Left lobe of liver (tissue), 2 donors: ENCODE data around the gene CD101. TPM values are rescaled to one million over a fixed set of nuclear protein-coding genes. Genes with fewer than 3 reads are reported as not detected.

Source experiments
- ATAC-seq: fragments of 200-7000 bp; cut with Tn5 transposase; one replicate; pipeline ENCODE4 v1.9.1; 2020; ENCODE audit warnings: mild to moderate bottlenecking, moderate library complexity
- DNase-seq: peaks from one replicate; pipeline ENCODE4 v3.0.0-alpha.2; 2020; ENCODE audit warnings: low spot score
- total RNA-seq: library from RNA; stranded (reverse); gene quantifications from one replicate; pipeline ENCODE4 v1.2.1, GENCODE V29; 2021
- donor health status: DM: no; HTN: no; CAD: no; lungs with moderate emphysema.
- donor health status: DM: no; HTN: yes; CAD: no.

The CD101 gene
- total RNA-seq, 1 donor from 2014 or later: 0.15 TPM

- no peak for ATAC-seq
- no peak for DNase-seq
Observed at GRCh38 chr1:117047271-117047670, 45.7 kb downstream of the CD101 start.

DNA sequence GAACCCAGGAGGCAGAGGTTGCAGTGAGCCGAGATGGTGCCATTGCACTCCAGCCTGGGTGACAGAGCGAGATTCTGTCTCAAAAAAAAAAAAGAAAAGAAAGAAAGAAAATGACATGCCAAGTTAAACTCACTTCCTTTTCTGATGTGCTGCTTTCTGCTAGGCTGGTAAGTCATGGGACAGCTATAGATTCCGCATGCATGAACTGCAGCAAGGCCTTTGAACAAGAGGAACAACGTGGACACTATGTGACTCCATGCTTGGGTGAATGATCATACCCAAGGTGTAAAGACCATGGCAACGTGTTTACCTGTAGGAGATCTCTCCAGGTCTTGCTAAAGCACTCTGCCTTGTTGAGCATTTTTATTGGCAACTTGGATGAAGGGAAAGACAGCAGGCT is 48.3 kb downstream of the CD101 start:
- DNase-seq (no peak), ATAC-seq (no peak)

DNA sequence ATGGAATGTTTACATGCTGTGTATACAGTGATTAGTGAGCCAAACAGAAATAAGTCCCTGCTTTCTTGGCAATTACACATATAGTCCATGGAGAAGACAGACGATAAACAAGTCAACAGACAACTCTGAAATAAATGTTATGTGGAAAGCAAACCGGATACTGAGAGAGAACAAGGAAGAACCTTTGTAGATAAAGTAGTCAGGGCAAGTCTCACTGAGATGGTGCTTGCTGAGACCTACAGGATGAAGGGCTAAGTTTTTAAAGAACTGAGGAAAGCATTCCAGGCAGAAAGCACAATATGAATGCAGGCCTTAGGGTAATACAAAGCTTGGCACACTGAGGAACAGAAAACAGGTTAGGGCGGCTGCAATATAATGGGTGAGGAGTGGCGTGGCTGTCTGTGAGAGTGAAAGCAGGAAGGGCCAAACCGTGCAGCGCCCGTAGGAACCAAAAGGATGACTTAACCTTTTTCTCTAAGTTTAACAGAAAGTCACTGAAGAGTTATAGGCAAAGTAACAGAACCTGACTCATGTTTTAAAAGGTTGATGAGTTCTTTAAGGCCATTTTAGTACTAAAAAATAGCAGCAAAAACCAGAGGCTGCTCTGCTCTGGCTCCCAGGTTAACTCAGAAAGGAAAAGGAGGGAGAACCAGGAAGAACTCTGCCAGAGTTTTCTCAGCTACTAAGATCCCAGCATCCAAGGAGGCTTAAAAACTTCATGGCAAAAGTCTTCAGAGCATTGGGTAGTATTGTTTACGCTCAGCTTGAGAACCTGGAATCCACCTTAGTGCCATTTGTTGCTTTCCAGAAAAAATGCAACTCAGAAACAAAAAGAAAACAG is 49.9 kb downstream of the CD101 start:
- ATAC-seq: peak; percentile 31
- DNase-seq: no peak

DNA sequence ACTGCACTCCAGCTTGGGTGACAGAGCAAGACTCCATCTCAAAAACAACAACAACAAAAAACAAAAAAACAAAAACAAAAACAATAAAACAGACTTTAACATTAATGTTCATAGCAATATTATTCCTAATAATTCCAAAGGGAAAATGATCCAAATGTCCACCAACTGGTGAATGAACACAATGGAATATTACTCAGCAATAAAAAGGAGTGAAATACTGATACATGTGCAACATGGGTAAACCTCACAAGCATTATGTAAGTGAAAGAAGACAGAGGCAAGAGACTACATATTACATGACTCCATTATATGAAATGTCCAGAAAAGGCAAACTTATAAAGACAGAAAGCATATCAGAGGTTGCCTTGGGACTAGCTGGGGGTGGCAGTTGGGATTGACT is 52.5 kb downstream of the CD101 start:
- no peak for DNase-seq
- no peak for ATAC-seq

DNA sequence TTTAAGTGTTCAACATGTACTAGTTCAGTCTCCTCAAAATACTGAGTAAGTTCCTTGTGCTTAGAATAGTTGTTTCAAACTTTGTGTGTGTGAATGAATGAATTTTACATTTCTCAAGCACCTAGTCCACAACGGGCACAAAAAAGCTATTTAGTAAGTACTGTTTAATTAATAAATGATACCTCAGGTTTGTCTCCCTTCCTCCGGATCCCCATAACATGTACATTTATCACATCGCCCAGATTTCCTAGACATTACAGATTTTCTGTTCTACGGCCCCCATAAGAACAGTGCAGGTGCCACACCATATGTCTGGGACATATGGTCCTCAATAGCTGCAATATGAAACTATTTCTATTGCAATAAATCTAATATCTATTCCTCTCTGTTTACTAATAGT is 57.2 kb downstream of the CD101 start:
- ATAC-seq (no peak), DNase-seq (no peak)

DNA sequence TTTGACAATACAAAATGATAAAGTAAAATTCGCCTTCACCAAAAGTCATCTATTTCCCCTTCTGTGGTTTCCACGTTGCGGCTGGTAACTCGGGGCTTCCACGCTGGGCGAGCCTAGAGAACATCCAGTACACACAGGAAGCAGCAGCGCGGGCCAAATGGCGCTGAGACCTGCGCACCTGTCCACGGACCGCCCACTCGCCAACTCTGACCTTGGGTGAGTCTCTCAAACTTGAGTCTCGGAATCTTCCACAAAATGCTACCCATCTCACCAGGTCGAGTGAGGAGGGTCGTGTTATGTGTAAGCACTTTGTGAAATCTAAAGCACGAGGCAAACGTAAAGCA is 57.7 kb downstream of the CD101 start:
- peak; percentile 65 for ATAC-seq
- DNase-seq: peak; percentile 58

GRCh38 chr1:117059678-117060440 is 58.3 kb downstream of the CD101 start, which contains the start of gene TTF2:
TTF2 (plus strand) TSS chr1:117060326; CDS start chr1:117060347, 21 bp downstream.
- ATAC-seq: peak; percentile 97
- peak; percentile 93 for DNase-seq

GRCh38 chr1:117060441-117061317 is 59.1 kb downstream of the CD101 start:
- ATAC-seq: peak; percentile 61
- no peak for DNase-seq

GRCh38 chr1:117061986-117062415 is 60.4 kb downstream of the CD101 start:
- no peak for ATAC-seq
- no peak for DNase-seq

GRCh38 chr1:117066367-117066766 is 64.8 kb downstream of the CD101 start:
- no peak for ATAC-seq
- DNase-seq: no peak

DNA sequence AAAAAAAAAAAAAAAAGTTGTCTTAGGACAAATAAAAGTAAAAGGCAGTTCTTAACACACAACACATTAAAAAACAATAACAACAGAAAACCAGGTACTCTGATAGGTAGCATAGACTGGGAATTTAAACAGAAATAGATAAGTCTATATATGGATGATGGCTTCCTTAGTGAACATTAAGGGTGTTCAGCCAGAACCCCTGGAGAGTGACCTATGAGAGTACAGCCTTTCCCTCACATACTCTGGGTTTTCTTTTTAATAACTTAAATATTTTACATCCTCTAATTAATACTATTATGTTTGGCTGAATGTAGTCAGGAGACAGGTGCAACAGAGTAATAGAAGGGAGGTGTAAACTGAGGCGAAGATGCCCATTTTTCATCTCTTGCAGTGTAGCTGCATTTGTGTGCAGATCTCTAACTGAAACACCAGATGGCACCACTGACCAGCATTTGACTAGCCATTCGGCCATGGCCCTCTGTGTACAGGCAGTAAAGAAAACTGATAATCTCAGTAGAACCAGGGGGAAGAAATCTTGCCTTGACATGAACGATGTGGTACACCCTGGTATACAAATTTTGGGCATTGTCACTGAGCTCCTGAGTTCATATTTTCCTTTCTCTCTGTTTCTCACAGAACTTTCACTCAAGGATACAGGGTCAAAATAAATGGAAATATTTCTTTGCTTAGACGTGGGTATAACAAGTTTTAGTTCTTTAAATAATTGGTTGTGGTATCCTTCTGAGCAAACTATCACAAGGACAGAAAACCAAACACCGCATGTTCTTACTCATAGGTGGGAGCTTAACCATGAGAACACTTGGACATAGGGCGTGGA is 66.2 kb downstream of the CD101 start:
- DNase-seq: no peak
- peak; percentile 98 for ATAC-seq

- DNase-seq: no peak
- ATAC-seq: no peak
Observed at GRCh38 chr1:117068580-117068979, 67.0 kb downstream of the CD101 start.

- no peak for ATAC-seq
Observed at GRCh38 chr1:117069220-117069844, 67.8 kb downstream of the CD101 start.

DNA sequence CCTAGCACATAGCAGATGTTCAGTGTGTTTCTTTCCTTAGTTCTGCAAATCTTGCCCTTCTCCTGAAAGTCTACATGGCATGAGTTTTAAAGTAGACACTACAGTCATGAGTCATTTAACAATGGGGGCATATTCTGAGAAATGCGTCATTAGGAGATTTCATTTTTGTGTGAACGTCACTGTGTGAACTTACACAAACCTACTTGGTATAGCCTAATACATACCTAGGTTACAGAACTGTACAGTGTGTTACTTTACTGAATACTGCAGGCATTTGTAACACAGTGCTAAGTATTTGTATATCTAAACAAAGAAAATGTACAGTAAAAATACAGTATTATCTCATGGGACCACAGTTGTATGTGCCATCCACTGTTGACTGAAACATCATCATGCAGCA is 68.6 kb downstream of the CD101 start:
- DNase-seq: no peak
- ATAC-seq: no peak

More at GRCh38 chr1:117069220-117069844, 67.8 kb downstream of the CD101 start:
- DNase-seq: no peak

DNA sequence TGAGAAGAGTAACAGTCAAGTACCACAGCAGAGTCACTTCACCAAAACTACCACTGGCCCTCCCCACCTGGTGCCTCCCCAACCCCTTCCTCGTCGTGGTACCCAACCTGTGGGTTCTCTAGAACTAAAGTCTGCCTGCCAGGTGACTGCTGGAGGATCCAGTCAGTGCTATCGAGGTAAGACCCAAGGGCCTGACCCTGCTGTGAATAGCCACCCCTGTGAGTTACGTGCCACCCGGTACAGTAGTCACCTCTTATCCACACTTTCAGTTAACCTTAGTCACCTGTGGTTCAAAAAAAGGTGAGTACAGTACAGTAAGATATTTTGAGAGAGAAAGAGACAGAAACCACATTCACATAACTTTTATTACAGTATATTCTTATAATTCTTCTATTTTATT is 75.1 kb downstream of the CD101 start:
- DNase-seq (no peak), ATAC-seq (no peak)

GRCh38 chr1:117077267-117077666 is 75.7 kb downstream of the CD101 start:
- DNase-seq (no peak), ATAC-seq (no peak)

- DNase-seq (no peak), ATAC-seq (no peak)
Observed at GRCh38 chr1:117079737-117080136, 78.2 kb downstream of the CD101 start.

DNA sequence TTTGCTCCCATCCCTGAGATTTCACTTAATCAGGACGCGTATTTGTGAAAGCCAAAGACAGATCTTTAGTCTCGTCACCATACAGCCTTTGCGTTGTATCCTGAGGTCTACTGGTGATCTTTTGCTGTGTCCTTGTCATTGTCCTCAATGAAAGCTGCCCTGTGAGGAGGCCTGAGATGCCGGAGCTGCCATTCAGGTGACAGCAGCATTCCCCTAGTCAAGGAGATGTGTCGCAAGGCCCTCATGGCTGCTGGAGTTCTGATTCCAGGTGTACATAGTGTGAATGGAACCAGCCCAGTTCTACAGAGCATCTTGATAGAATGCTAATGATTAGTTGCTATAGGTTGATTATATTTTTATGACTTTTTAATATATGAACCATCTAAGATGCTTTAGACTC is 82.7 kb downstream of the CD101 start:
- no peak for ATAC-seq
- DNase-seq: no peak
